GM12864 (cell line): ENCODE results near the gene LRCOL1.

Experiments used
- DNase-seq: peaks from one replicate; pipeline ENCODE4 v3.0.0-alpha.2; 2011; ENCODE audit warnings: low read depth
- H3K4me3 ChIP-seq: 2 replicates; pipeline ENCODE4 v1.5.1; 2011; ENCODE audit warnings: mild to moderate bottlenecking, low read depth, low read length, control low read depth
- TF ChIP-seq, protein P1 (sequence below): IDR thresholded peaks from 2 replicates; pipeline ENCODE4 v1.5.1; 2011; ENCODE audit warnings: low read depth, mild to moderate bottlenecking, moderate library complexity, low read length, control low read depth, inconsistent platforms; ENCODE audit errors: missing control alignments

The LRCOL1 gene

GRCh38 chr12:132569856-132570480 is 40.4 kb downstream of the LRCOL1 start:
- TF ChIP-seq, protein P1, sequence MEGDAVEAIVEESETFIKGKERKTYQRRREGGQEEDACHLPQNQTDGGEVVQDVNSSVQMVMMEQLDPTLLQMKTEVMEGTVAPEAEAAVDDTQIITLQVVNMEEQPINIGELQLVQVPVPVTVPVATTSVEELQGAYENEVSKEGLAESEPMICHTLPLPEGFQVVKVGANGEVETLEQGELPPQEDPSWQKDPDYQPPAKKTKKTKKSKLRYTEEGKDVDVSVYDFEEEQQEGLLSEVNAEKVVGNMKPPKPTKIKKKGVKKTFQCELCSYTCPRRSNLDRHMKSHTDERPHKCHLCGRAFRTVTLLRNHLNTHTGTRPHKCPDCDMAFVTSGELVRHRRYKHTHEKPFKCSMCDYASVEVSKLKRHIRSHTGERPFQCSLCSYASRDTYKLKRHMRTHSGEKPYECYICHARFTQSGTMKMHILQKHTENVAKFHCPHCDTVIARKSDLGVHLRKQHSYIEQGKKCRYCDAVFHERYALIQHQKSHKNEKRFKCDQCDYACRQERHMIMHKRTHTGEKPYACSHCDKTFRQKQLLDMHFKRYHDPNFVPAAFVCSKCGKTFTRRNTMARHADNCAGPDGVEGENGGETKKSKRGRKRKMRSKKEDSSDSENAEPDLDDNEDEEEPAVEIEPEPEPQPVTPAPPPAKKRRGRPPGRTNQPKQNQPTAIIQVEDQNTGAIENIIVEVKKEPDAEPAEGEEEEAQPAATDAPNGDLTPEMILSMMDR, result no peak
- DNase-seq, result no peak
- no peak overlapping the region for H3K4me3 ChIP-seq

DNA sequence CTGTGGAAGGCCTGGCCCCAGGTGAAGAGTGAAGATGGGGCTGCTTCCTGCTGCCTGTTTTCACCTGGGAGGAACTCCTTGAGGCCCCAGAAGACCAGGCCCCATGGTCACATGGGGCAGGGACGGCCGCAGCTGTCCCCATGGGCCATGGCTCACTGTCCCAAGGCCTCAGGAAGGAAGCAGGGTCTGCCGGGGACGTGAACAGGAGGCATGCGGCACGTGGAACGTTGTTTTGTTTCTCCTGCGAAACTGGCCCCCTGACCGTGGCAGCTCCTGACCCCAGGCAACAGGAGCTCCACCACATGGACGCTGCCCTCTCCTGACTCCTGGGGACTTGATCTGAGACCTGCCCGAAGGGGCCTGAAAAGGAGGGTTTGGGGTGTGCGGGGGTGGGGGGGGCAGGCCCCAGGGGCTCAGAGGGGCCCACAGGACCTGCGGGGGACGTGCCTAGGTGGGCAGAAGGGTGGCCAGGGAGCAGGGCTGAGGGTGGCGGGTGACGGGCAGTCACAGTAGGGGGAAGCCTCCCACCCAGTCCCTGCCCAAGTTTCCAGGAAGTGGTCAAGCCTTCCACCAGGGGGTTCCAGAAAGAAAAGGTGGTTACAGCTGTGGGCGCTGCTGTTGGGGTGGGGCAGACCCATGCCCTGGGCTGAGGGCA is 41.4 kb downstream of the LRCOL1 start:
- H3K4me3 ChIP-seq, result no peak overlapping the region
- TF ChIP-seq, protein P1, result no peak
- DNase-seq, result no peak

- TF ChIP-seq, protein P1, result no peak
- no peak overlapping the region for H3K4me3 ChIP-seq
- no peak for DNase-seq
Observed at GRCh38 chr12:132568301-132568700, 42.1 kb downstream of the LRCOL1 start.

DNA sequence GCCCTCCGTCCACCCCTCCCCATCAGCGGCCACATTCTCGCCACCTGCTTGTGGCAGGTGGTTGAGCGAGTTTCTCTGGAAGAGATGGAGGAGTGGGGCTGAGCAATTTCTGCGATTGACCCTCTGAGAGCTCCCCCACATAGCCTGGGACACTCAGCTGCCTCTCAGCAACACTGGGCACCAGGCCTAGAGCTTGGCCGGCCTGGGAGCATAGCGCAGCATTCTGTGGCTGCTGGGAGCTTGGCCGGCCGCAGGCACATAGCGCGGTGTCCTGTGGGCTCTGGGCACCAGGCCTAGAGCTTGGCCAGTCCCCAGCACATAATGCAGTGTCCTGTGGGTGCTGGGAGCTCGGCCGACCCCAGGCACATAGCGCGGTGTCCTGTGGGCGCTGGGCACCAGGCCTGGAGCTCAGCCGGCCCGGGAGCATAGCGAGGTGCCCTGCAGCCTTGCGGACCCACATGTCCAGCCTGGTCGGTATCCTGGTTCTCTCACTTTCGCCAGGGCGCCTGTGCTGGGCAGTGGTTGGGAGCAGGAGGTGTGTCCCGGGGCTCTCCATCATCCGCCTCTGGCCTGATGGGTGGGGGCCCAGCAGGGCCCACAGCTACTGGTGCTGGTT is 43.8 kb downstream of the LRCOL1 start:
- no peak for DNase-seq
- TF ChIP-seq, protein P1, result no peak
- no peak overlapping the region for H3K4me3 ChIP-seq

- no peak for DNase-seq
- no peak overlapping the region for H3K4me3 ChIP-seq
- TF ChIP-seq, protein P1, result no peak
Observed at GRCh38 chr12:132565365-132565764, 45.0 kb downstream of the LRCOL1 start.

DNA sequence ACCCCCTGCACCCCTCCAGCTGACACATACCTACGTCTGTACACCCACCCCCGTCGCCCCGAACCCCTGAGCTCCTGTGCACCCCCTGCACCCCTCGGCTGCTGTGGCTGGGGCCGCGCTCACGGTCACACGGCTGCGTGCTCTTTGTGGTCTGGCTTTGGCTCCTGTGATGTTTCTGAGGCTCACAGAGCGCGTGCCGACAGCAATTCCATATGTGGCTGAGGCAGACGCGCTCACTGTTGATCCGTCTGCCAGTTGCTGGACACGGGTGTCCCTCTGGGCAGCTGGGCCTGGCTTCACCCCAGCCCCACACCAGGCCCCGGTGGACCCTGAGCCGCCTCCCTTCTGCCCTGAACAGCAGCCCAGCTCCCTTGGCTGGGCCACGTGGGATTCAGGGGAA is 46.5 kb downstream of the LRCOL1 start:
- TF ChIP-seq, protein P1, result no peak
- H3K4me3 ChIP-seq, result no peak overlapping the region
- no peak for DNase-seq

GRCh38 chr12:132562489-132563021 is 47.8 kb downstream of the LRCOL1 start:
- DNase-seq, result no peak
- TF ChIP-seq, protein P1, result no peak
- H3K4me3 ChIP-seq, result no peak overlapping the region
